ENCODE data around the gene TRABD2B. TPM values are rescaled to one million over a fixed set of nuclear protein-coding genes. Genes with fewer than 3 reads are reported as not detected.

The TRABD2B gene
- total RNA-seq, 1 donor from 2014 or later = 0.89 TPM

GRCh38 chr1:47759251-47759935 lies 237.8 kb downstream of the TRABD2B start:
- Histone ChIP-seq H3K36me3 (ENCODE audit: insufficient read depth, low read length) (no peaks in the 10 kb centered on the region), H3K4me3 (ENCODE audit: insufficient read depth, low read depth, low read length) (no peak overlapping the region), H3K27me3 (ENCODE audit: insufficient read depth, low read length) (peaks cover 7% of the 10 kb centered on the region), H3K79me2 (ENCODE audit: insufficient read depth, low read length) (no peaks in the 10 kb centered on the region), H3K4me2 (ENCODE audit: low read length) (no peak overlapping the region), H3K4me1 (ENCODE audit: insufficient read depth, low read length) (no peaks in the 10 kb centered on the region), H3K9me3 (ENCODE audit: insufficient read depth, low read depth, low read length) (no peaks in the 10 kb centered on the region), H3K27ac (ENCODE audit: low read depth, low read length) (no peak overlapping the region), H2AFZ (ENCODE audit: low read depth, low read length) (no peak overlapping the region), H3K9ac (ENCODE audit: low read length) (no peak overlapping the region), H4K20me1 (ENCODE audit: insufficient read depth, low read length) (no peaks in the 10 kb centered on the region)
- DNase-seq (ENCODE audit: low read depth) (no peak), FAIRE-seq (no peak)
- Mint-ChIP-seq H3K4me3 (ENCODE audit: unreplicated experiment) (peak overlapping the region; percentile 1), H3K36me3 (ENCODE audit: low read depth, unreplicated experiment) (no peaks in the 10 kb centered on the region), H3K4me1 (ENCODE audit: low read depth, unreplicated experiment) (peaks cover 9% of the 10 kb centered on the region), H3K9me3 (ENCODE audit: unreplicated experiment) (peaks cover 2% of the 10 kb centered on the region), H3K27ac (ENCODE audit: unreplicated experiment) (no peak overlapping the region), H3K27me3 (ENCODE audit: low read depth, unreplicated experiment) (peaks cover 57% of the 10 kb centered on the region)
- TF ChIP-seq CTCF (IDR thresholded peaks at IDR 0.05; ENCODE audit: insufficient read depth, low read depth, low read length) (no peak), EZH2 (IDR thresholded peaks at IDR 0.05; ENCODE audit: insufficient read depth, low read length) (no peak)

- H3K36me3 ChIP-seq (ENCODE audit: insufficient read depth, low read length) = no peaks in the 10 kb centered on the region
- peaks cover 55% of the 10 kb centered on the region for H3K27me3 Mint-ChIP-seq (ENCODE audit: low read depth, unreplicated experiment)
- no peak overlapping the region for H3K27ac ChIP-seq (ENCODE audit: low read depth, low read length)
- no peaks in the 10 kb centered on the region for H3K36me3 Mint-ChIP-seq (ENCODE audit: low read depth, unreplicated experiment)
- H3K9me3 Mint-ChIP-seq (ENCODE audit: unreplicated experiment) = no peaks in the 10 kb centered on the region
- no peaks in the 10 kb centered on the region for H4K20me1 ChIP-seq (ENCODE audit: insufficient read depth, low read length)
- FAIRE-seq = no peak
- no peak overlapping the region for H3K4me3 Mint-ChIP-seq (ENCODE audit: unreplicated experiment)
- no peak overlapping the region for H3K4me3 ChIP-seq (ENCODE audit: insufficient read depth, low read depth, low read length)
- no peaks in the 10 kb centered on the region for H3K79me2 ChIP-seq (ENCODE audit: insufficient read depth, low read length)
- no peak for TF ChIP-seq EZH2 (IDR thresholded peaks at IDR 0.05; ENCODE audit: insufficient read depth, low read length)
- TF ChIP-seq CTCF (IDR thresholded peaks at IDR 0.05; ENCODE audit: insufficient read depth, low read depth, low read length) = no peak
- no peaks in the 10 kb centered on the region for H3K9me3 ChIP-seq (ENCODE audit: insufficient read depth, low read depth, low read length)
- H3K9ac ChIP-seq (ENCODE audit: low read length) = no peak overlapping the region
- H3K27me3 ChIP-seq (ENCODE audit: insufficient read depth, low read length) = peaks cover 7% of the 10 kb centered on the region
- no peak for DNase-seq (ENCODE audit: low read depth)
- no peak overlapping the region for H3K4me2 ChIP-seq (ENCODE audit: low read length)
- H2AFZ ChIP-seq (ENCODE audit: low read depth, low read length) = peak overlapping the region; percentile 10
- H3K4me1 ChIP-seq (ENCODE audit: insufficient read depth, low read length) = no peaks in the 10 kb centered on the region
- no peak overlapping the region for H3K27ac Mint-ChIP-seq (ENCODE audit: unreplicated experiment)
- H3K4me1 Mint-ChIP-seq (ENCODE audit: low read depth, unreplicated experiment) = peaks cover 9% of the 10 kb centered on the region
Measured at GRCh38 chr1:47758341-47759250, 238.6 kb downstream of the TRABD2B start.
